NCI-H1105 treated with DMSO at 0.1 percent for 48 hours (cell line): ENCODE data around the gene NANS.
"Not testable (repeated sequence)": the region's sequence is repeated elsewhere in the genome, so short reads cannot be mapped to it uniquely, and the experiment has no call there.

Experiments
- DNase-seq: peaks from one replicate; lab custom pipeline; 2025; lab: John Stamatoyannopoulos, UW

The NANS gene

DNA sequence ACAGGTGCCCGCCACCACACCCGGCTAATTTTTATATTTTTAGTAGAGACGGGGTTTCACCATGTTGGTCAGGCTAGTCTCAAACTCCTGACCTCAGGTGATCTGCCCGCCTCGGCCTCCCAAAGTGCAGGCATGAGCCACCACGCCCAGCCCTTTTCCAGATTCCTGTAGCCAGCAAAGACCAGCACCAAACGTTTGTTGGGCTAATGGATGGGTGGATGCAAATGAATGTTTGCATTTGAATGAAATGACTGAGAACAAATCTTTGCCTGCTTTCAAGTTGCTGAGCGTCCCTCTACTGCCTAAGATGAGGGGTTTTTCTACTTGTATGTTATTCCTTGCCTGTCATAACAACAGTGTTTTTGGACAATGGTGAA lies 20.0 kb downstream of the NANS start:
- not testable (repeated sequence) for DNase-seq

- no peak for DNase-seq
Observed at GRCh38 chr9:98078895-98079294, 22.4 kb downstream of the NANS start.

- no peak for DNase-seq
Observed at GRCh38 chr9:98080326-98080725, 23.8 kb downstream of the NANS start.

- no peak for DNase-seq
Observed at GRCh38 chr9:98080780-98081179, 24.2 kb downstream of the NANS start.

DNA sequence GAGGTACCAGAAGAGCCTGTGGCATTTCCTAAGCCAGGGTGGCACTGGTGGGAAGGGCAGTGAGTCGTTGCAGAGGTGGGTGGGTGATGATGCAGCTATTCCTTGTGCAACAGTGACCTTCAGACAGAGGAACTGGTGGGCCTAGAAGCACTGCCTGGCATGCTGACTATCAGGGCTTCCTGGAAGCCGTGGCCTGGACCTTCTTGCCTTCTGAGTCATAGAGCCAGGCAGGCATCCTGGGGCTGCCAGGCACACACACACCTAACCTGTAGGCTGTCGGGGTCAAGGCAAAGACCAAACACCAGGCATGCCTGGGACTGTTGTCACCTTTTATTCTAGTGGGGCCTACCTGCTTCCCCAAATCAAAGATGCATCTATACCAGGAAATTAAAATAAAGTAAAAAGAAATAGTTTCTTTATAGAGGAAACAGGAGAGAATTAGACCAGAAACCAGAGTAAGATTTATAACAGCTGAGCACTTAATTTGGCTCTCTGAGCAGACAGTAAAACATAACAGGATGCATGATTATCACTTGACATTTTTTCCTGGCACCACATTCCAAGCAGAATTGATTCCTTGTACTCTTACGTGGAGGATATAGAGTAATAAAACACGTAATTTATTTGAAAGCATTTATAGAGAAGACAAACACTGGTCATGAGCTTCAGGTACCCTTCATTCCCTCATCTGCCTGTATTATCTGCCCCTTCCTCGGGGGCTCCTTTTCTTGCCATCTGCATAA lies 25.1 kb downstream of the NANS start:
- no peak for DNase-seq

DNA sequence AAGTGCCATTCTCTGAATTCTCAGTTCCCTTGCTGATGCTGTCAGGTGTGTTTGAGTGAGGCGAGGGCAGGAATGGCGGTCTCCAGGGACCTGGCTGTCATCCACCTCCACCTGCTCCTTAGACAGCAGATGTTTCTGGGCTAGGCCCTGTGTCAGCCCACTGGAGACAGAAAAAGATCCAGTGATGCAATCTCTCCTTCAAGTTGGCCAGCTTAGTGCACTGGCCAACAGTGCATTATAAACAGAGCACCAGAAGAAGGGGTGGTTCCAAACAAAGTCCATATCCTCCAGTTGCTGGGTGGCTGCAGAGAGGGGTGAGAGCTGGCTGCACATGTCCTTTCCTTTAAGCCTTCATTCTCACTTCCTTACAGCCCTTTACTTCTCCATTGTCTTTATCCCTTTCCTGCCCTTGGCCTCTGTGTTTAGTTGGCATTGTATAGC lies 26.5 kb downstream of the NANS start:
- DNase-seq = no peak

DNA sequence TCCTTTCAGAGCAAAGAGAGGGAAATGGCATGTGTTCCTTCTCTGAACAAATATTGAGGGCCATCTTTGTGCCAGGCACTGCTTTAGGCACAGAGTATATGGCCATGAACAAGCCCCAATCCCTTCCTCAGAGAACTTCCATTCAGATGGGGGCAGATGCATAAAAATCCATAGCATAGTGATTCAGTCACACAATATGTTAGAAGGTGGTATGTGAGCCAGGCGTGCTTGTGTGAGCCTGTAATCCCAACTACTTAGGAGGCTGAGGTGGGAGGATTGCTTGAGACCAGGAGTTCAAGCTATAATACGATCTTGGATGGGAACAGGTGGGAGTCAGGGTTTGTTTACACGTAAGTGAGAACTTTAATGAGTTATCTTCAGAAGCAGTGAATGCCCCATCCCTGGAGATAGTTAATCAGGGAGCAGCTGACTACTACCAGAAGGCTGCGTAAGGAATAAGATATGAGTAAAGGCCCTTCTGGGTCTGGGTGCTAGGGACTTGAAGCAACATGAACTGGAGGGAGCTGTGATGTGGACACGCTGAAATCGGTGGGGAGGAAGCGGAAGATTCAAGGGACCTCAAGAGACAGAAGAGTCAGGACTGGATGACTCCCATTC lies 27.1 kb downstream of the NANS start:
- DNase-seq = no peak

- DNase-seq = no peak
Observed at GRCh38 chr9:98084396-98084795, 27.9 kb downstream of the NANS start.

DNA sequence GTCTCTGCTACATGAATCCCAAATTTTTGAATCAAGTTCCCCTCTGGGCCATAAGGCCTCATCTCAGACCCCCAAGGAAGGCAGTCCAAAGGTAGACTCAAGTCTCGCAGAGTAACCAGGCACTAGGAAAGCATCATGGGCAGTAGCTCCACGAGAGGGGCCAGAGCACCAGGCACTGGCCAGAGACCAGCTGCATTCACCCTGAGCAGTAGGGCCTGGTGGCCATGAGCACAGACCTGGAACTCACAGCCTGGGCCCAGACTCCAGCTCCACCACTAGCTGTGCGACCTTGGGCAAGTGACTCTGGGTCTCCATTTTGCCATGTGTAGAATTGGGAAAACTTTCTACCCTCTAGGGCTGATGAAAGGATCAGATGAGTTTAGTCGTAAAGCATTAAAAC lies 28.5 kb downstream of the NANS start:
- DNase-seq = no peak

- peak; percentile 12 for DNase-seq
Observed at GRCh38 chr9:98085944-98086343, 29.4 kb downstream of the NANS start.

- no peak for DNase-seq
Observed at GRCh38 chr9:98086461-98086860, 29.9 kb downstream of the NANS start.

DNA sequence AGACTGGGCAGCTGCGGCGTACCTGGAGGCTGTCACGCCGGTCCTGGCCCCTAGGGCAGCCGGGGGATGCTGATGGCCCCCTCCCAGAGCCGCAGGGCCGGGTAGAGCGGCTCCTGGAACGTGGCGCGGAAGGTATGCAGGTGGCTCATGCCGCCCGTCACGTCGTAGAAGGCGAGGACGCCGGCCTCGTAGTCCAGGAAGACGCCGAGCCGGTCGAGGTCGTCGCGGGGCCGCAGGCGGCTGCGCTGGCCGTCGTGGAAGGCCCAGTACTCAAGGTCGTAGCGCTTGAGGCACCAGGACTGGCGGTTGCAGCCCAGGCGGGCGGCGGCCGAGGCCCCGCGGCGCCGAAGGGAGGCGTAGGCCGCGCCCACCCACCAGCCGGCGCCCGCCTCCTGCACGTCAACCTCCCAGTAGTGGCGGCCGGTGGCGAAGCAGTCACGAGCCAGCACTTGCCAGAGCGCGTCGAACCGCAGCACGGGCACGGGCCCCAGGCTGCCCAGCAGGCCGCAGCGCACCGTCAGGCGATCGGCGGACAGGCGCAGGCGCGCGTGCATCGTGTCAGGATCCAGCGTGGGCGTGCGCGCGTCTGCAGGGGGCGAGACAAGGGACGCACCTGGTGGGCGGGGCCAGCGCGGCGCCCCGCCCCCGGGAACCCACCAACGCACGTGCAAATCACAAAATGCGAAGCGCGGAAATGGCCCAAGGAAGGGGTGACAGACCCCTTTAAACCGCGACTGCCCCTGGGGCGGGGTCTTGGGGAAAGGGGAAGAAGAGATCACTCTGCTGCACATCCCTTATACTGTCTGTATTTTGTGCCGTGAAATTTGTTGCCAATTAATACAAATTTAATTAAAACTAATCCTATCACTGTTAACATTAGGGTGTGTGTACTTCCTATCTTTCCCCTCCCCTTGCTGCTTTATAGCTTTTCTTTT lies 31.2 kb downstream of the NANS start:
- DNase-seq = no peak

GRCh38 chr9:98090674-98091073 lies 34.1 kb downstream of the NANS start:
- not testable (repeated sequence) for DNase-seq

GRCh38 chr9:98091735-98092612 lies 35.4 kb downstream of the NANS start:
- no peak for DNase-seq

DNA sequence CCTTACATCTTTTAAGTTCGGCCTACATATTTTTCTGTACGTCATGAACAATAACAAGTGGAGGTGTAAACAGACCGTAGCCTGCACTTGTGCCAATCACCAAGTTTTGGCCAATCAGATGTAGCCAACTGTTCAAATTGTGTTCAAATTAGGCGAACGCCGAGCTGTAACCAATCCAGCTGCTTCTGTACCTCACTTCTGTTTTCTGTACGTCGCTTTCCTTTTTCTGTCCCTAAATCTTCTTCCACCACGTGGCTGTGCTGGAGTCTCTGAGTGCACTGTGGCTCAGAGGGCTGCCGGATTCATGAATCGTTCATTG lies 36.0 kb downstream of the NANS start:
- DNase-seq = no peak

GRCh38 chr9:98094316-98094715 lies 37.8 kb downstream of the NANS start:
- DNase-seq = no peak

GRCh38 chr9:98094851-98095250 lies 38.3 kb downstream of the NANS start:
- DNase-seq = no peak

DNA sequence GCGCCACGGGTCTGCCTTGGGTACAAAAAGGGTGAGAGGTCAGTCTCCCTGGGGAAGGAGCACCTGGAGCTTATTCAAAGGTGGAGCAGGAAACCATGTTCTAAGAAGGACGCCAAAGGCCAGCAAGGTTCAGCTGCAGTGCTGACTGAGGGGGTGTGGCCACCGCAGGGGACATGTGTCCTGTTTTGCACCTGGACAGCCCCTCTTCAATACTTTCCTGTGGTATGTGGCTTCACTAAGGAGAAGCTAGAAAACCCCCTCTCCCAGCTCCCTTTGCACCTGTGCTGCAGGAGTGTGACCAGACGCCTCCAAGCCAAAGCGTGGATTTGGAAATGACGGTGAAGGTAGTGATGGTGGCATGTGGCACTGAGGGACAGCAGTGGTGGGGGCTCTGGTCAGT lies 38.9 kb downstream of the NANS start:
- no peak for DNase-seq

GRCh38 chr9:98096091-98096490 lies 39.6 kb downstream of the NANS start:
- no peak for DNase-seq

DNA sequence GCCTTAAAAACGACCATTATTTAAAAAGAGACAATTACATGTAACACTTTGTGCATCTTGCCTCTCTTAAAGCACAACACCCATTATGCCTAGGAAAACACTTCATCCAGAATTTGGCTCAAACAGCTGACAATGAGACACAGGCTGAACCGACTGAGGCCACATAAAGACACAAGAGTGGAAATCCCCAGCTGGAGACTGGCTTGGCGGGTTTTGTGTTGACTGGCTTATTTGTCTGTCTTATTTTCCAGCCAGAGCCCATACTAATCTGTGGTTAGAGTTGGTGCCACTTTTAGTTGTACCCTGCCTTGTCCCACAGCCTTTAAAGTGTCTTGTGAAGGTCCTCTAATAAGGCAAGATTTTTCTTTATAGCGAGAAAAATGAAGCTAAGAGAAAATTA lies 41.3 kb downstream of the NANS start:
- DNase-seq = peak; percentile 34

GRCh38 chr9:98099346-98099745 lies 42.8 kb downstream of the NANS start:
- DNase-seq = no peak

DNA sequence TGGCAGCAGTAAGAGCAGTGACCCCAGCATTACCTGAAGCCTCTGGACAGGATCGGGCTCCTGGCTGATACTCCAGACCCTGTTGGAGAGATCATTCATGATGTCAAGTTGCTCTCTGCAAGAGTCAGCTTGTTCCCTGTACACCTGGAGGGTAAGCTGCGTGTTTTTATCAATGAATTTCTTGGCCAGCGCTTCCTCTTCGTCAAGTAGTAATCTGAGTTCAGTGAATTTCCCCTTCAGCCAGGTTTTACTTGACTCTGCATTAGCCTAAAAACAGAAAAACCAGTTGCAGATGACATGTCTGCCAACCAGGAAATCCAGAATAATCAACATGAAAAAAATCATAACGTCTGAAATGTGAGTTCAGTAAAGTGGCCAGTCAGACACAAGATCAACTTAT lies 43.4 kb downstream of the NANS start:
- DNase-seq = peak; percentile 87
